ENCODE results near the gene GLIS1. TPM values are rescaled to one million over a fixed set of nuclear protein-coding genes. Genes with fewer than 3 reads are reported as not detected.

Gene GLIS1
- total RNA-seq, 1 donor from 2014 or later: not detected

- Mint-ChIP-seq H3K9me3 (no peaks in the 10 kb centered on the region), H3K36me3 (ENCODE audit: low read depth) (no peaks in the 10 kb centered on the region), H3K27me3 (no peaks in the 10 kb centered on the region), H3K27ac (no peak overlapping the region), H3K4me1 (no peaks in the 10 kb centered on the region), H3K4me3 (no peak overlapping the region)
- POLR2A ChIA-PET: no interaction called here
- no peak for TF ChIP-seq CTCF (IDR thresholded peaks at IDR 0.05)
- ATAC-seq (ENCODE audit: low read depth): no peak
- intact Hi-C loops (cut with micrococcal nuclease): no loop called here
- CTCF ChIA-PET: no interaction called here
- no peak for DNase-seq
These were observed 150.7 kb downstream of the GLIS1 start for GRCh38 chr1:53588053-53588779.

GRCh38 chr1:53587252-53587988 lies 151.5 kb downstream of the GLIS1 start:
- no peak for ATAC-seq (ENCODE audit: low read depth)
- no peak for TF ChIP-seq CTCF (IDR thresholded peaks at IDR 0.05)
- no peak for DNase-seq
- Mint-ChIP-seq H3K27ac (no peak overlapping the region), H3K9me3 (no peaks in the 10 kb centered on the region), H3K27me3 (no peaks in the 10 kb centered on the region), H3K36me3 (ENCODE audit: low read depth) (no peaks in the 10 kb centered on the region), H3K4me1 (no peaks in the 10 kb centered on the region), H3K4me3 (no peak overlapping the region)
- intact Hi-C loops (cut with micrococcal nuclease): no loop called here
- POLR2A ChIA-PET: no interaction called here
- CTCF ChIA-PET: no interaction called here

GRCh38 chr1:53586765-53587164 lies 152.2 kb downstream of the GLIS1 start:
- intact Hi-C loops (cut with micrococcal nuclease): no loop called here
- DNase-seq (no peak), ATAC-seq (ENCODE audit: low read depth) (no peak)
- Mint-ChIP-seq H3K4me3 (no peak overlapping the region), H3K4me1 (no peaks in the 10 kb centered on the region), H3K27me3 (no peaks in the 10 kb centered on the region), H3K27ac (no peak overlapping the region), H3K36me3 (ENCODE audit: low read depth) (no peaks in the 10 kb centered on the region), H3K9me3 (no peaks in the 10 kb centered on the region)
- CTCF ChIA-PET: no interaction called here
- POLR2A ChIA-PET: no interaction called here
- no peak for TF ChIP-seq CTCF (IDR thresholded peaks at IDR 0.05)

- Mint-ChIP-seq H3K9me3 (no peaks in the 10 kb centered on the region), H3K4me1 (no peaks in the 10 kb centered on the region), H3K27ac (no peak overlapping the region), H3K36me3 (ENCODE audit: low read depth) (no peaks in the 10 kb centered on the region), H3K27me3 (peaks cover 3% of the 10 kb centered on the region), H3K4me3 (no peak overlapping the region)
- CTCF ChIA-PET: no interaction called here
- POLR2A ChIA-PET: no interaction called here
- ATAC-seq (ENCODE audit: low read depth) (no peak), DNase-seq (no peak)
- intact Hi-C loops (cut with micrococcal nuclease): no loop called here
- no peak for TF ChIP-seq CTCF (IDR thresholded peaks at IDR 0.05)
These were observed 153.4 kb downstream of the GLIS1 start for GRCh38 chr1:53585565-53585964.

GRCh38 chr1:53585129-53585528 lies 153.8 kb downstream of the GLIS1 start:
- no peaks in the 10 kb centered on the region for H3K4me1 Mint-ChIP-seq

More at GRCh38 chr1:53585129-53585528, 153.8 kb downstream of the GLIS1 start:
- CTCF ChIA-PET: no interaction called here
- intact Hi-C loops (cut with micrococcal nuclease): no loop called here
- Mint-ChIP-seq H3K27ac (no peak overlapping the region), H3K4me3 (no peak overlapping the region), H3K9me3 (no peaks in the 10 kb centered on the region), H3K36me3 (ENCODE audit: low read depth) (no peaks in the 10 kb centered on the region), H3K27me3 (peaks cover 3% of the 10 kb centered on the region)
- TF ChIP-seq CTCF (IDR thresholded peaks at IDR 0.05): no peak
- POLR2A ChIA-PET: no interaction called here
- no peak for DNase-seq
- no peak for ATAC-seq (ENCODE audit: low read depth)
